GM18508 (cell line): ENCODE measurements around the gene DIDO1.

Source experiments
- ATAC-seq: cut with Tn5 transposase; IDR thresholded peaks from one replicate; pipeline ENCODE4 v1.9.1; 2021; ENCODE audit warnings: moderate number of reproducible peaks; ENCODE audit not compliant: insufficient read depth, unreplicated experiment

Gene DIDO1

GRCh38 chr20:62926229-62927127, at the start of gene DIDO1:
Gene DIDO1, minus strand, starts transcription at chr20:62926505.
- ATAC-seq = no peak

GRCh38 chr20:62975251-62975760, 49.0 kb upstream of the DIDO1 start:
- no peak for ATAC-seq

GRCh38 chr20:62972845-62973745, 46.8 kb upstream of the DIDO1 start:
- no peak for ATAC-seq

- ATAC-seq = no peak
Observed at GRCh38 chr20:62971950-62972844, 45.9 kb upstream of the DIDO1 start.

DNA sequence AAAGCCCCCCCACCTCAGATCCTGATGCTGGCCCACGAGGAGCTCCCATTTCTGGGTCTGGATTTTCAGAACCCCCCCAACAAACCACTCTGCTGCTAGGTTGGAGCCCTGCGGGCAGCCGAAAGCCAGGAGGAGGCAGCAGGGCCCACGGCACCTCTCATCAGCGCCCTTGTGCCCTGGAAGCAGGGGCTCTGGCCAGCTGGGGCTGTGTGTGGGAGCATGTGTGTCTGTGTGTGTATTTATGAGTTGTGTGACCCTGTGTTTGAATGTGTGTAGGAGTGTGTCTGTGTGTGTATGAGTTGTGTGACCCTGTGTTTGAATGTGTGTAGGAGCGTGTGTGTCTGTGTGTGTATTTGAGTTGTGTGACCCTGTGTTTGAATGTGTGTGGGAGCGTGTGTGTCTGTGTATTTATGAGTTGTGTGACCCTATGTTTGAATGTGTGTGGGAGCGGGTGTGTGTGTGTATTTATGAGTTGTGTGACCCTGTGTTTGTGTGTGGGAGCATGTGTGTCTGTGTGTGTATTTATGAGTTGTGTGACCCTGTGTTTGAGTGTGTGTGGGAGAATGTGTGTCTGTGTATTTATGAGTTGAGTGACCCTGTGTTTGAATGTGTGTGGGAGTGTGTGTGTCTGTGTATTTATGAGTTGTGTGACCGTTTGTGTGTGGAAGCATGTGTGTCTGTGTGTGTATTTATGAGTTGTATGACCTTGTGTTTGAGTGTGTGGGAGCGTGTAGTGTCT, 45.1 kb upstream of the DIDO1 start:
- ATAC-seq = no peak

DNA sequence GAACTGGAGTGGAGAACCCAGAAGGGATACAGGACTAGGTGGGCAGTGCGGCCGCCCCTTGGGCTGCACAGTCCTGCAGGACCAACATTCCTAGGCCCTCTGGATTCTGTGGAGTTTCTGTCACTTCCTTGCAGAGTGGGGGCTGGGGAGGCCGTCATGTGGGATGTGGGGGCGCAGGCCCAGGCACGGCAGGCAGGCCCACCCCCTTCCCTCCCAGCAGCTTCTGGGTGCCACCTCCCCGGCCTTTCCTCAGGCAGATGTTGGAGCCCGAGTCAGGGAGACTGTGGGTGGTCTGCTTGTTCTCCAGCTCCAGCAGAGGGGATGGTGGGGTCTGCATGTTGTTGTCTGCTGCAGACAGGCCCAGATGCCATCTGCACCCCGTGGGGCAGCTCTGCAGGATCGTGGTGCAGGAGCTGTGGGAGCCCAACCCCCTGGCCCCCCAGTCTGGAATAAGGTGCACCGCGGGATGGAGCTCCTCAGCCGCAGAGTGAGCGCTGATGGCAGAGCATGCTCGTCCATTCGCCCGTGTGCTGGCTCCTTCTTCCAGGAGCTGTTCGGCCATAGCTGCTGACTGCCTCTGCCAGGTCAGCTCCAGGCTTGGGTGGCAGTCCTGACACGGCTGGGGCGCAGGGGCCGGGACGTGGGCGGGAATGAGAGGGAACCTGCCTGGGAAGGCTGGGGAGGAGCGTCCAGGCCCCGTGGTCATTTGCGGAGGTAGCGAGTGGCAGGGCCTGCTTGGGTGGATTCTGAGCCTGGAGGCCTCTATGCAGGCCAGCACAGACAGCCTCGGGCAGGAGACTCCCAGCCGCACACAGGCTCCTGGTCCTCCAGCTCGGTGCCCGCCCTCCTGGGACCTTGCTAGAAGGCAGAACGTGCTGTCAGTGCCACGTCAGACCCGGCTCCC, 44.3 kb upstream of the DIDO1 start:
- no peak for ATAC-seq

DNA sequence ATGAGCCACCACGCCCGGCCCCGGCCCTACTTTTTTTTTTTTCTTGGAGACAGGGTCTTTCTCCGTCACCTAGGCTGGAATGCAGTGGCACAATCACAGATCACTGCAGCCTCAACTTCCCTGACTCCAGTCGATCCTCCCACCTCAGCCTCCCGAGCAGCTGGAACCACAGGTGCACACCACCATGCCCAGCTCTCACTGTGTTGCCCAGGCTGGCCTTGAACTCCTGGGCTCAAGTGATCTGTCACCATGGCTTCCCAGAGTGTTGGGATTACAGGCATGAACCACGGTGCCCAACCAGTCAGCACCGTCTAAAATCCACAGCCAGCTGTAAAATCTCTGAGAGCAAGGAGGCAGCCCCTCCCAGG, 43.6 kb upstream of the DIDO1 start:
- no peak for ATAC-seq

DNA sequence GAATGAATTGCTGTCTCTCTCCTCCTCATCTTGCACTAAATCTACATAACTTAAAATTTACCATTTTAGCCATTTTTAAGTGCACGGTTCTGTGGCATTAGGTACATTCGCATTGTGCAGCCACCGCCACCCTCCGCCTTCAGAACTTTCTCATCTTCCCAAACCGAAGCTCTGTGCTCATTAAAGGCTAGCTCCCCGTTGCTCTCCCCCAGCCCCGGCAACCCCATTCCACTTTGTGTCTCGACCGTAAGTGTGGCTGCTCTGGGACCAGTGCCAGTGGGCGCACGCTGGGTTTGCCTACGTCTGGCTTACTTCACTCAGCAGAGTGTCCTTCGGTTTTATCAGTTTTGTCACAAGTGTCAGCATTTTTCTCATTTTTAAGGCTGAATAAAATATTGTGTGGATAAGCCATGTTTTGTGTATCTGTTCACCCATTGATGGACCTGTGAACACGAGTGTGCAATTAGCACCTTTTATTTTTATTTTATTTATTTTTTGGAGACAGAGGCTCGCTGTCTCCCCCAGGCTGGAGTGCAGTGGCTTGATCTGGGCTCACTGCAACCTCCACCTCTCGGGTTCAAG, 43.0 kb upstream of the DIDO1 start:
- ATAC-seq = no peak

- ATAC-seq = no peak
Observed at GRCh38 chr20:62968378-62969178, 42.3 kb upstream of the DIDO1 start.

GRCh38 chr20:62967628-62968351, 41.5 kb upstream of the DIDO1 start:
- ATAC-seq = no peak

DNA sequence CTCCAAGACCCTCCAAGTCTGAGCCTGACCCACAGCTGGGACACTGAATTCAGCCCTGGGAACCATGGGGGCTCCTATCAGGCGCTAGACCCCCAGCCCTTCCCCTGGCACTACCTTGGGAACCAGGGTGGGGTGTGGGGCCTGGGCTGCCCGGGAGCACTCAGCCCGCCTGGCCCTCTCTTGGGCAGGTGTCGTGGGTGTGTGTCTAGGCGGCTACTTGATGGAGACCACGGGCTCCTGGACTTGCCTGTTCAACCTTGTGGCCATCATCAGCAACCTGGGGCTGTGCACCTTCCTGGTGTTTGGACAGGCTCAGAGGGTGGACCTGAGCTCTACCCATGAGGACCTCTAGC, 40.8 kb upstream of the DIDO1 start:
- no peak for ATAC-seq

DNA sequence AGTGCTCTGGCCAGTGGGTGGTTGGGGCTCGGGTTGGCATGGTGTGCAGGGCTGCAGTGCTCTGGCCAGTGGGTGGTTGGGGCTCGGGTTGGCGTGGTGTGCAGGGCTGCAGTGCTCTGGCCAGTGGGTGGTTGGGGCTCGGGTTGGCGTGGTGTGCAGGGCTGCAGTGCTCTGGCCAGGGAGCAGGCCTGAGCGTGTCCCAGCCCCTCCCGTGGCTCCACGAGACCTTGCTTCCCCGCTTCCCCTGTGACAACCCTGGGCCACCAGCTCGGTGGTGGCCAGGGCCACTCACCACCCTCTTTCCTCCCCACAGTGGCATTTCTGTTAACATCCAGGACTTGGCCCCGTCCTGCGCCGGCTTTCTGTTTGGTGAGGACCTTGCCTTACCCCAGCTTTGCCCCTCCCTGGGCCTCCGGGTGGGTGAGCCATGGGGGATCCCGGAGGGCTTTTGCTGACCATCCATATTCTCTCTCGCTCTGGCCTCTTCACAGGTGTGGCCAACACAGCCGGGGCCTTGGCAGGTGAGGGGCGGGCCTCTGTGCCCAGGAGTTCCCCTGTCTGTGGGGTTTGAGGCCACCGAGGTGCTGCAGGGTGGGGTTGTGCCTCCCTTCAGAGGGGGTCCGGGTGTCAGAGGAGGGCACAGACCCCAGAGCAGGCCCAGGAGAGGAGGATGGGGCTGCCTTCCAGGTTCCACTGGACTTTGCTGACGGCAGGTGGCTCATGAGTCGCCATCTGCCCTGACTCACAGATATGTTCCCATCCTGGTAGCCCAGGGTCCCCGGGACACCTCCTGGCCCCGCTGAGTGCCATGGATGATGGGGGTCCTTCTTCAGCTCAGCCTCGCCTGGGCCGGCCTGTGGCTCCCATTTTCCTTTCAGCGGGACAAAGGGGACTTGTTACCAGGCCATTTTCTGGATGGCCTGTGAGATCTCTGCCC, 40.2 kb upstream of the DIDO1 start:
- ATAC-seq = no peak

- ATAC-seq = no peak
Observed at GRCh38 chr20:62965363-62965771, 39.1 kb upstream of the DIDO1 start.

DNA sequence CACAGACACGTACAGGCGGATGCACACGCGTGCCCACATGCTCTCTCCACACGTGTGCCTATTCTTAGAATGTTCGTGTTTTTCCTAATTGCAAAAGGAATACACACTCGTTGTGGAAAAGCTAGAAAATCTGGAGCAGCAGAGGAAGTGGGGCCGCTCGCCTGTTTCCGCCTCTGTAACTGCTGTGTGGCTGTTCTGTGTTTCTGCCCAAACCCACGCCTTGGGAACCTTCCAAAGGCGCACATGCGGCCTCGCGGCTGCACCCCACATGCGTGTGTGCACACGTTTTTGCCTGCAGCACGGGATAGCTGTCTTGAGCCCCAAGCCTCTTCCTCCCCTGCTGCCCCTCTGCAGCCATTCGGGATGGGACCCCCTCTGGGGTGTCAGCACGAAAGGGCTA, 38.4 kb upstream of the DIDO1 start:
- no peak for ATAC-seq

- ATAC-seq = no peak
Observed at GRCh38 chr20:62963614-62964397, 37.5 kb upstream of the DIDO1 start.
